H9 (cell line): Measurements from ENCODE around the gene TFRC. TPM values are rescaled to one million over a fixed set of nuclear protein-coding genes. Genes with fewer than 3 reads are reported as not detected.
A peak's percentile ranks its signal among the peaks of the same experiment; 100 is the strongest.

ENCODE experiments used
- DNase-seq: peaks from one replicate; pipeline ENCODE4 v3.0.0-alpha.2; 2017
- H2AFZ ChIP-seq: one replicate; pipeline ENCODE4 v1.6.1; 2013; ENCODE audit warnings: mild to moderate bottlenecking, low read length, control low read depth, moderate library complexity
- H2AK5ac ChIP-seq: 2 replicates; pipeline ENCODE4 v1.6.1; 2013; ENCODE audit warnings: low read length, control low read depth, mixed read lengths; ENCODE audit not compliant: insufficient read length
- H2BK120ac ChIP-seq: one replicate; pipeline ENCODE4 v1.6.1; 2013; ENCODE audit warnings: low read depth, mild to moderate bottlenecking, low read length, control low read depth, inconsistent platforms; ENCODE audit not compliant: poor library complexity, severe bottlenecking
- H2BK12ac ChIP-seq: 2 replicates; pipeline ENCODE4 v1.6.1; 2013; ENCODE audit warnings: low read length, control low read depth, mixed read lengths, low read depth; ENCODE audit not compliant: insufficient read length
- H2BK15ac ChIP-seq: 2 replicates; pipeline ENCODE4 v1.6.1; 2013; ENCODE audit warnings: low read depth, low read length, control low read depth
- H2BK20ac ChIP-seq: one replicate; pipeline ENCODE4 v1.6.1; 2013; ENCODE audit warnings: low read depth, mild to moderate bottlenecking, low read length, control low read depth, inconsistent platforms; ENCODE audit not compliant: poor library complexity, severe bottlenecking
- H2BK5ac ChIP-seq: 2 replicates; pipeline ENCODE4 v1.6.1; 2013; ENCODE audit warnings: low read length, control low read depth, mixed read lengths; ENCODE audit not compliant: insufficient read length
- H3K14ac ChIP-seq: 2 replicates; pipeline ENCODE4 v1.6.1; 2013; ENCODE audit warnings: low read length, control low read depth; ENCODE audit not compliant: insufficient read depth
- H3K18ac ChIP-seq: 2 replicates; pipeline ENCODE4 v1.6.1; 2013; ENCODE audit warnings: low read depth, mild to moderate bottlenecking, mixed read lengths, low read length, control low read depth; ENCODE audit not compliant: insufficient read length
- H3K23ac ChIP-seq: 2 replicates; pipeline ENCODE4 v1.6.1; 2013; ENCODE audit warnings: low read length, control low read depth, mixed read lengths, low read depth; ENCODE audit not compliant: insufficient read length
- H3K23me2 ChIP-seq: 2 replicates; pipeline ENCODE4 v1.6.1; 2013; ENCODE audit warnings: low read depth, mild to moderate bottlenecking, mixed read lengths, low read length, control low read depth; ENCODE audit not compliant: insufficient read length, poor library complexity, severe bottlenecking
- H3K27ac ChIP-seq: 2 replicates; pipeline ENCODE4 v1.5.1; 2013; ENCODE audit warnings: low read length, control low read depth, mixed read lengths, low read depth; ENCODE audit not compliant: insufficient read length
- H3K27me3 ChIP-seq: 2 replicates; pipeline ENCODE4 v1.6.1; 2013; ENCODE audit warnings: low read length, control low read depth, inconsistent platforms; ENCODE audit not compliant: insufficient read depth
- H3K4ac ChIP-seq: 2 replicates; pipeline ENCODE4 v1.6.1; 2013; ENCODE audit warnings: low read depth, mild to moderate bottlenecking, control low read depth, inconsistent platforms, low read length, moderate library complexity
- H3K4me1 ChIP-seq: 2 replicates; pipeline ENCODE4 v1.6.1; 2013; ENCODE audit warnings: low read length, control low read depth, inconsistent platforms; ENCODE audit not compliant: insufficient read depth
- H3K4me2 ChIP-seq: 2 replicates; pipeline ENCODE4 v1.6.1; 2013; ENCODE audit warnings: low read length, control low read depth, mixed read lengths; ENCODE audit not compliant: insufficient read length, insufficient read depth
- H3K56ac ChIP-seq: 2 replicates; pipeline ENCODE4 v1.6.1; 2013; ENCODE audit warnings: low read depth, mild to moderate bottlenecking, mixed read lengths, low read length, control low read depth; ENCODE audit not compliant: insufficient read length
- H3K79me1 ChIP-seq: 2 replicates; pipeline ENCODE4 v1.6.1; 2013; ENCODE audit warnings: low read depth, mild to moderate bottlenecking, moderate library complexity, low read length, control low read depth, inconsistent platforms; ENCODE audit not compliant: insufficient read depth, poor library complexity, severe bottlenecking
- H3K79me2 ChIP-seq: 2 replicates; pipeline ENCODE4 v1.6.1; 2013; ENCODE audit warnings: low read length, control low read depth, inconsistent platforms; ENCODE audit not compliant: insufficient read depth
- H3K9ac ChIP-seq: 2 replicates; pipeline ENCODE4 v1.6.1; 2013; ENCODE audit warnings: low read length, control low read depth, mixed read lengths; ENCODE audit not compliant: insufficient read length; ENCODE audit errors: extremely low read depth
- H3K9me3 ChIP-seq: one replicate; pipeline ENCODE4 v1.6.1; 2013; ENCODE audit warnings: low read depth, low read length, inconsistent platforms; ENCODE audit not compliant: control insufficient read depth
- H3T11ph ChIP-seq: one replicate; pipeline ENCODE4 v1.6.1; 2013; ENCODE audit warnings: mild to moderate bottlenecking, low read length, control low read depth, inconsistent platforms
- H4K20me1 ChIP-seq: one replicate; pipeline ENCODE4 v1.6.1; 2013; ENCODE audit not compliant: control insufficient read depth, insufficient read length, insufficient read depth
- H4K5ac ChIP-seq: 2 replicates; pipeline ENCODE4 v1.6.1; 2013; ENCODE audit warnings: low read depth, mild to moderate bottlenecking, mixed read lengths, low read length, control low read depth; ENCODE audit not compliant: insufficient read length
- H4K8ac ChIP-seq: replicated peaks from 2 replicates; pipeline ENCODE4 v1.6.1; 2013; ENCODE audit warnings: low read length, control low read depth, mixed read lengths, low read depth; ENCODE audit not compliant: insufficient read length
- H4K91ac ChIP-seq: 2 replicates; pipeline ENCODE4 v1.6.1; 2013; ENCODE audit warnings: low read depth, mild to moderate bottlenecking, moderate library complexity, mixed read lengths, low read length, control low read depth; ENCODE audit not compliant: insufficient read length
- H3K27ac Mint-ChIP-seq, 3 experiments: 2 replicates in 2 of 3; 3 replicates in 1 of 3; pipeline ENCODE4 v1.8.0; 2020 to 2021; ENCODE audit warnings: mixed read lengths in 3 of 3, mild to moderate bottlenecking in 1 of 3, moderate library complexity in 1 of 3
- H3K27me3 Mint-ChIP-seq: 2 replicates; pipeline ENCODE4 v1.8.0; 2021; ENCODE audit warnings: low read depth, mild to moderate bottlenecking, moderate library complexity, mixed read lengths
- H3K36me3 Mint-ChIP-seq, 3 experiments: 2 replicates in 2 of 3; 3 replicates in 1 of 3; pipeline ENCODE4 v1.8.0; 2020 to 2021; ENCODE audit warnings: low read depth in 3 of 3, mixed read lengths in 3 of 3; ENCODE audit not compliant: insufficient read depth in 1 of 3
- H3K4me1 Mint-ChIP-seq, 2 experiments: 2 replicates each; pipeline ENCODE4 v1.8.0; 2020; ENCODE audit warnings: mixed read lengths in 2 of 2
- H3K4me3 Mint-ChIP-seq, 2 experiments: 2 replicates in 1 of 2; 3 replicates in 1 of 2; pipeline ENCODE4 v1.8.0; 2020 to 2021; ENCODE audit warnings: mild to moderate bottlenecking in 2 of 2, mixed read lengths in 2 of 2, moderate library complexity in 1 of 2
- H3K9me3 Mint-ChIP-seq, 2 experiments: 2 replicates in 1 of 2; 3 replicates in 1 of 2; pipeline ENCODE4 v1.8.0; 2020; ENCODE audit warnings: mild to moderate bottlenecking in 2 of 2, mixed read lengths in 2 of 2, moderate library complexity in 1 of 2
- CTCF ChIP-seq: fragments of 200-600 bp; sonication (generic); conservative IDR thresholded peaks from 3 replicates; pipeline ENCODE4 v1.8.0; 2021; ENCODE audit warnings: antibody characterized with exemption, mild to moderate bottlenecking
- WGBS: extraction: QIAGEN DNeasy Blood & Tissue Kit; methylation state at CpG from one replicate; pipeline ENCODE4 v1.1.7; 2013; ENCODE audit warnings: missing lambda C conversion rate, low lambda C conversion rate, mixed read lengths; ENCODE audit not compliant: insufficient read length; ENCODE audit errors: extremely low coverage; 5-methylcytosine and 5-hydroxymethylcytosine counted together
- total RNA-seq: library from RNA; stranded (reverse); gene quantifications from 2 replicates; pipeline ENCODE4 v1.2.1, GENCODE V29; 2021

The TFRC gene
- total RNA-seq, 1 experiment from 2014 or later, result 135 TPM

- peaks cover 24 to 60% (median 49%) of the 10 kb centered on the region in 3 experiments; a peak in 6 of 7 replicates for H3K36me3 Mint-ChIP-seq
- WGBS, result no CpG with 5 or more reads among the region's 9 CpGs
Measured at GRCh38 chr3:196048922-196049598, 32.8 kb downstream of the TFRC start.

More at GRCh38 chr3:196048922-196049598, 32.8 kb downstream of the TFRC start:
- H3K9me3 ChIP-seq, result no peaks in the 10 kb centered on the region
- H2BK5ac ChIP-seq, result no peak overlapping the region
- Mint-ChIP-seq H3K4me3 (no peak overlapping the region), H3K27me3 (peaks cover 1% of the 10 kb centered on the region; the same call in 1 of the 2 replicates), H3K27ac (peak overlapping the region in 1 of 3 experiments; percentile 22; a peak in 1 of 7 replicates), H3K4me1 (peaks cover 3 to 8% of the 10 kb centered on the region in 2 experiments), H3K9me3 (no peaks in the 10 kb centered on the region)
- H2BK20ac ChIP-seq, result no peak overlapping the region
- H2BK12ac ChIP-seq, result no peak overlapping the region
- no peak overlapping the region for H4K8ac ChIP-seq
- DNase-seq, result no peak
- H3K9ac ChIP-seq, result no peak overlapping the region
- no peak overlapping the region for H4K5ac ChIP-seq
- H2AFZ ChIP-seq, result no peak overlapping the region
- no peak overlapping the region for H3K23ac ChIP-seq
- H3K18ac ChIP-seq, result no peak overlapping the region
- H2BK15ac ChIP-seq, result no peak overlapping the region
- TF ChIP-seq CTCF, result no peak
- no peak overlapping the region for H3K14ac ChIP-seq
- no peak overlapping the region for H2BK120ac ChIP-seq
- no peaks in the 10 kb centered on the region for H3K27me3 ChIP-seq
- H2AK5ac ChIP-seq, result no peak overlapping the region
- H3K27ac ChIP-seq, result no peak overlapping the region
- no peaks in the 10 kb centered on the region for H3K79me2 ChIP-seq
- no peak overlapping the region for H3T11ph ChIP-seq
- no peaks in the 10 kb centered on the region for H3K79me1 ChIP-seq
- H4K20me1 ChIP-seq, result no peaks in the 10 kb centered on the region
- H3K4me1 ChIP-seq, result no peaks in the 10 kb centered on the region
- no peak overlapping the region for H3K4me2 ChIP-seq
- H3K23me2 ChIP-seq, result no peaks in the 10 kb centered on the region
- H4K91ac ChIP-seq, result no peak overlapping the region
- no peak overlapping the region for H3K4ac ChIP-seq
- no peak overlapping the region for H3K56ac ChIP-seq
